Stomach (tissue), 9 donors: ENCODE measurements around the gene ABCA13. TPM values are rescaled to one million over a fixed set of nuclear protein-coding genes. Genes with fewer than 3 reads are reported as not detected.

Experiments
- DNase-seq, 2 donors: peaks; one replicate each; pipeline versions ENCODE4 v3.0.0 to v3.0.0-alpha.2; 2013 to 2019
- H3K27ac ChIP-seq, 5 donors: fragments of 200-600 bp in 4 of 5; sonication (generic) in 4 of 5; one replicate each; pipeline ENCODE4 v1.5.1; 2013 to 2019; ENCODE audit warnings: mild to moderate bottlenecking in 1 of 5, moderate library complexity in 1 of 5
- H3K27me3 ChIP-seq, 3 donors: fragments of 200-600 bp; sonication (generic); one replicate each; pipeline ENCODE4 v1.5.1; 2017 to 2019; ENCODE audit warnings: mixed run types in 1 of 3
- H3K36me3 ChIP-seq, 4 donors: fragments of 200-600 bp; sonication (generic); 1 replicate in 3 of 4; 2 replicates in 1 of 4; pipeline ENCODE4 v1.5.1; 2016 to 2019
- H3K4me1 ChIP-seq, 4 donors: fragments of 200-600 bp; sonication (generic); one replicate each; pipeline ENCODE4 v1.5.1; 2016 to 2019
- H3K4me3 ChIP-seq, 4 donors: fragments of 200-600 bp; sonication (generic) in 3 of 4; one replicate each; pipeline ENCODE4 v1.5.1; 2016 to 2019; ENCODE audit warnings: mild to moderate bottlenecking in 1 of 4
- H3K9me3 ChIP-seq, 4 donors: fragments of 200-600 bp; sonication (generic); one replicate each; pipeline ENCODE4 v1.5.1; 2016 to 2019
- CTCF ChIP-seq, 7 experiments: fragments of 450-650 bp in 4 of 7; fragments of 200-600 bp in 3 of 7; sonication (generic) in 3 of 7; IDR thresholded peaks; one replicate each; pipeline ENCODE4 v1.5.1; 2016 to 2019; ENCODE audit warnings: antibody characterized with exemption in 7 of 7, control low read depth in 2 of 7, mild to moderate bottlenecking in 1 of 7
- EP300 ChIP-seq: sonication (generic); formaldehyde crosslinking; IDR thresholded peaks from one replicate; pipeline ENCODE4 v1.6.1; 2017; ENCODE audit warnings: antibody characterized with exemption
- POLR2A ChIP-seq, 4 donors: fragments of 450-650 bp; IDR thresholded peaks; one replicate each; pipeline ENCODE4 v1.6.1; 2016; ENCODE audit warnings: antibody characterized with exemption in 4 of 4, control low read depth in 2 of 4, mild to moderate bottlenecking in 1 of 4, moderate library complexity in 1 of 4
- POLR2AphosphoS5 ChIP-seq, 3 donors: sonication (generic); formaldehyde crosslinking; IDR thresholded peaks; one replicate each; pipeline ENCODE4 v1.6.1; 2016; ENCODE audit warnings: antibody characterized with exemption in 3 of 3
- WGBS, 5 donors: extraction: QIAGEN DNeasy Blood & Tissue Kit in 3 of 5; methylation state at CpG; one replicate each; pipeline versions ENCODE4 v1.1.5 to v1.1.7; 2013 to 2018; 5-methylcytosine and 5-hydroxymethylcytosine counted together
- intact Hi-C: fragments of 100-400 bp; cut with DNase I; formaldehyde crosslinking; loops from one replicate; pipeline ENCODE4 v1.15.1; 2023; ENCODE audit warnings: low total_unique reads
- polyA plus RNA-seq, 3 donors: library from polyadenylated mRNA; stranded (reverse); fragments of 200-250 nt; gene quantifications; one replicate each; pipeline ENCODE4 v1.2.3, GENCODE V29; 2013
- total RNA-seq, 5 donors: library from RNA; depleted of rRNA; stranded (reverse); fragments of >200 nt; gene quantifications; one replicate each; pipeline versions ENCODE4 v1.1.0 to v1.2.3, GENCODE V29; 2014 to 2016
- donor health status: healthy with polysubstance abuse.
- donor health status: Bipolar disorder and iron deficiency.
- donor health status: healthy.

ABCA13 gene
- total and polyA plus RNA-seq, 8 donors, result under 0.01 to 0.92 (median 0.50) TPM; not detected in 5

DNA sequence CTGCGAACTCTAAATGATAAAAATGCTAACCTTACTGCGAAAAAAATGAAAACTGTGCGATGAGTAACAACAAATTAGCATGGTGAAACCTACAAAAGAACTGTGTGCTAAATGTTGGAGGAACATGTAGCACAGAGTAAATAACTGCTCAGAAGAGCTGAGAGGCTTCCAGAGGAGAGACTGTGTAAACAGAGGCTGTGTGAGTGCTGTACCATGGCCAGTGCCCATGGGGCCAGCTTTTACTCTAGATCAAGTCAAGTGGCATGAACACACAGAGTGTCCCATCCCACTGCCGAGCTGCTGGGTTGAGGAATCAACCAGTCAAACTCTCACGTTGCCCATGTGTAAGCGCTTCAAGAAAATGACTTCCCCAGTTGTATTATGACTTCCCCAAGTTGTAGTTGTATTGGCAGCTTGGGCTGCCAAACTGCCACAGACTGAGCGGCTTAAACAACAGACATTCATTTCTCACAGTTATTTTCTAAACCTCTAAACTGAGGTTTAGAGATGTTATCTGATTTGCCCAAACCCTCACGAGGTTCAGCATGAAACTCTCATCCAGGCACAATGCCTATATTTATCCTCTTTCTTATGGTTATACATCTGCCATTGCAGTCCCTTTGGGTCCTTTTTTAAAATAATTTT, 270.7 kb downstream of the ABCA13 start:
- DNase-seq, result no peak
- TF ChIP-seq CTCF (IDR thresholded peaks at IDR 0.05) (no peak), POLR2A (IDR thresholded peaks at IDR 0.05) (no peak), POLR2AphosphoS5 (IDR thresholded peaks at IDR 0.05) (no peak), EP300 (no peak)
- Histone ChIP-seq H3K27ac (no peak overlapping the region), H3K4me1 (no peaks in the 10 kb centered on the region), H3K27me3 (no peaks in the 10 kb centered on the region), H3K36me3 (no peaks in the 10 kb centered on the region), H3K9me3 (peaks cover 0 to 17% (median 0%) of the 10 kb centered on the region in 4 donors), H3K4me3 (no peak overlapping the region)
- WGBS, 5 donors, result 66 to 81% (median 79%) methylated on average over 8 of the region's 8 CpGs
- intact Hi-C loops, result no loop called here

- TF ChIP-seq POLR2AphosphoS5 (IDR thresholded peaks at IDR 0.05) (no peak), CTCF (IDR thresholded peaks at IDR 0.05) (no peak), POLR2A (IDR thresholded peaks at IDR 0.05) (no peak), EP300 (no peak)
- intact Hi-C loops, result no loop called here
- no peak for DNase-seq
- no peaks in the 10 kb centered on the region for H3K27me3 ChIP-seq
- no peaks in the 10 kb centered on the region for H3K4me1 ChIP-seq
- WGBS, 5 donors, result 83 to 92% (median 89%) methylated on average over 5 of the region's 5 CpGs
- H3K27ac ChIP-seq, result no peak overlapping the region
- peaks cover 0 to 17% (median 0%) of the 10 kb centered on the region in 4 donors for H3K9me3 ChIP-seq
- no peak overlapping the region for H3K4me3 ChIP-seq
- H3K36me3 ChIP-seq, result no peaks in the 10 kb centered on the region
These were observed 271.8 kb downstream of the ABCA13 start for GRCh38 chr7:48443051-48443450.

- TF ChIP-seq POLR2AphosphoS5 (IDR thresholded peaks at IDR 0.05) (no peak), POLR2A (IDR thresholded peaks at IDR 0.05) (no peak)
- no peaks in the 10 kb centered on the region for H3K27me3 ChIP-seq
- no peaks in the 10 kb centered on the region for H3K36me3 ChIP-seq
- no peak overlapping the region for H3K4me3 ChIP-seq
- no peaks in the 10 kb centered on the region for H3K4me1 ChIP-seq
- intact Hi-C loops, result no loop called here
- peaks cover 0 to 17% (median 0%) of the 10 kb centered on the region in 4 donors for H3K9me3 ChIP-seq
- no peak for DNase-seq
- no peak overlapping the region for H3K27ac ChIP-seq
These were observed 275.5 kb downstream of the ABCA13 start for GRCh38 chr7:48446721-48447120.

- intact Hi-C loops, result no loop called here
These were observed 281.0 kb downstream of the ABCA13 start for GRCh38 chr7:48452218-48452617.

More at GRCh38 chr7:48452218-48452617, 281.0 kb downstream of the ABCA13 start:
- H3K27ac ChIP-seq, result no peak overlapping the region
- H3K9me3 ChIP-seq, result peaks cover 0 to 8% (median 0%) of the 10 kb centered on the region in 4 donors
- no peak for TF ChIP-seq EP300
- no peak for TF ChIP-seq CTCF (IDR thresholded peaks at IDR 0.05)
- TF ChIP-seq POLR2A (IDR thresholded peaks at IDR 0.05), result no peak
- no peak for TF ChIP-seq POLR2AphosphoS5 (IDR thresholded peaks at IDR 0.05)
- H3K36me3 ChIP-seq, result no peaks in the 10 kb centered on the region
- 63 to 78% (median 74%) methylated on average over 1 of the region's 1 CpG for WGBS, 5 donors
- no peaks in the 10 kb centered on the region for H3K4me1 ChIP-seq
- no peaks in the 10 kb centered on the region for H3K27me3 ChIP-seq
- no peak for DNase-seq
- no peak overlapping the region for H3K4me3 ChIP-seq
